IPS-20b (cell line): Measurements from ENCODE around the gene CD96.

Experiments used
- H3K27ac ChIP-seq: one replicate; pipeline ENCODE4 v1.5.1; 2013; ENCODE audit warnings: low read length
- H3K27me3 ChIP-seq: 2 replicates; pipeline ENCODE4 v1.6.1; 2013; ENCODE audit warnings: mild to moderate bottlenecking, low read length, inconsistent platforms; ENCODE audit not compliant: insufficient read depth
- H3K36me3 ChIP-seq: 2 replicates; pipeline ENCODE4 v1.6.1; 2013; ENCODE audit warnings: low read depth, mild to moderate bottlenecking, inconsistent platforms, low read length, moderate library complexity; ENCODE audit not compliant: insufficient read depth
- H3K4me1 ChIP-seq: 2 replicates; pipeline ENCODE4 v1.6.1; 2013; ENCODE audit warnings: mild to moderate bottlenecking, control low read depth, inconsistent platforms, low read length, moderate library complexity; ENCODE audit not compliant: insufficient read depth
- H3K4me3 ChIP-seq: 2 replicates; pipeline ENCODE4 v1.5.1; 2013; ENCODE audit warnings: mild to moderate bottlenecking, low read length, inconsistent platforms
- H3K9ac ChIP-seq: 2 replicates; pipeline ENCODE4 v1.6.1; 2013; ENCODE audit warnings: low read depth, mild to moderate bottlenecking, inconsistent platforms, low read length, moderate library complexity
- H3K9me3 ChIP-seq: 2 replicates; pipeline ENCODE4 v1.6.1; 2013; ENCODE audit warnings: mild to moderate bottlenecking, low read depth, low read length, inconsistent platforms; ENCODE audit not compliant: insufficient read depth

Gene CD96

GRCh38 chr3:111568355-111568754 is 26.4 kb downstream of the CD96 start:
- no peak overlapping the region for H3K9ac ChIP-seq
- no peaks in the 10 kb centered on the region for H3K9me3 ChIP-seq
- H3K27me3 ChIP-seq, result no peaks in the 10 kb centered on the region
- H3K4me3 ChIP-seq, result no peak overlapping the region
- H3K4me1 ChIP-seq, result no peaks in the 10 kb centered on the region
- H3K27ac ChIP-seq, result no peak overlapping the region
- no peaks in the 10 kb centered on the region for H3K36me3 ChIP-seq

DNA sequence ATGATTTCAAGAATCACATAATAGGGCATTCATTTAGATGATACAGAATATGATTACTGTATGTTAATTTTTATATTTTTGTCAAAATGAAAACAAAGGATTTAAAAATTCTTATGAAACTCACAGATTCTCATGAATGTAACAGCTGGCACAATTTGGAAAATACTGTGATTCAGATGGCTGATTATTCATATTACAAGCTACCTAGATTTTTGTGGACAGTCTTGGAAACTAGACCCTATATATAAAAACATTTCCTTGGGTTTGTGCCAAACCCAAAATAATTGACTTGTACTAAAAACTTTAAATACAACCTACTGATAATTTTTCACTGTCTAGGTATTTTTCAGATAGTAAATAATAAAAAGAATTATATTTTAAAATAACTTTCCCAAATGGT is 26.9 kb downstream of the CD96 start:
- no peak overlapping the region for H3K27ac ChIP-seq
- no peaks in the 10 kb centered on the region for H3K9me3 ChIP-seq
- no peaks in the 10 kb centered on the region for H3K4me1 ChIP-seq
- H3K27me3 ChIP-seq, result no peaks in the 10 kb centered on the region
- H3K9ac ChIP-seq, result no peak overlapping the region
- H3K36me3 ChIP-seq, result no peaks in the 10 kb centered on the region
- no peak overlapping the region for H3K4me3 ChIP-seq

GRCh38 chr3:111570404-111571030 is 28.5 kb downstream of the CD96 start:
- H3K9ac ChIP-seq, result no peak overlapping the region
- H3K36me3 ChIP-seq, result no peaks in the 10 kb centered on the region
- no peaks in the 10 kb centered on the region for H3K4me1 ChIP-seq
- H3K9me3 ChIP-seq, result no peaks in the 10 kb centered on the region
- no peaks in the 10 kb centered on the region for H3K27me3 ChIP-seq
- H3K4me3 ChIP-seq, result no peak overlapping the region
- H3K27ac ChIP-seq, result no peak overlapping the region

- no peaks in the 10 kb centered on the region for H3K4me1 ChIP-seq
- no peak overlapping the region for H3K9ac ChIP-seq
- H3K27me3 ChIP-seq, result no peaks in the 10 kb centered on the region
- no peak overlapping the region for H3K27ac ChIP-seq
- H3K9me3 ChIP-seq, result no peaks in the 10 kb centered on the region
- H3K4me3 ChIP-seq, result no peak overlapping the region
- no peaks in the 10 kb centered on the region for H3K36me3 ChIP-seq
These were observed 29.3 kb downstream of the CD96 start for GRCh38 chr3:111571282-111571681.

DNA sequence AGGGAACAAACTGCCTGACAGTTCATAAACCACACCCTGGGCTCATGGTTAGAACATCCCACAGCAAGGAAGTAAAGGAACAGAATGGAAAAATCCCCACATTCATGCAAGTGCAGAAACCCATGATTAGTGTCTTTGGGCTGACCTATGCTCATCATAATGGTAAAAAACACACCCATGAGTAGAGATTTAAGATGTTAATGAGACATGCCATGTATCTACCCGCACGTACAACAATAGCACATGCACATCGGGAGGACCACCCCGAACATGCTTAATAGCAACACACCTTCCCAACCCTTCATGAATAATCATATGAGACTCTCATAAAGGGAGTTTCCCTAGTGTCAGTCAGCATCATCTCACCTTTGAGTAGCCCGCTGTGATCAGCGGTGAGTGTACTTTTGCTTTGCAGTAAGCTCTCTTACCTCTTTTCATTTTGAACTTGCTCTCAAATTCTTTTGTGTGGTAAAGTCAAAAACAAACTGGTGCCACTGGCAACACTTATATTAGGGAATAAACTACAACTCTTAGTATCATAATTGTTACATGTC is 30.0 kb downstream of the CD96 start:
- H3K27me3 ChIP-seq, result no peaks in the 10 kb centered on the region
- H3K9ac ChIP-seq, result no peak overlapping the region
- no peak overlapping the region for H3K27ac ChIP-seq
- H3K4me1 ChIP-seq, result no peaks in the 10 kb centered on the region
- H3K36me3 ChIP-seq, result no peaks in the 10 kb centered on the region
- H3K4me3 ChIP-seq, result no peak overlapping the region
- no peaks in the 10 kb centered on the region for H3K9me3 ChIP-seq

- Histone ChIP-seq H3K27me3 (no peaks in the 10 kb centered on the region), H3K4me1 (no peaks in the 10 kb centered on the region), H3K27ac (no peak overlapping the region), H3K9me3 (no peaks in the 10 kb centered on the region), H3K9ac (no peak overlapping the region), H3K36me3 (no peaks in the 10 kb centered on the region), H3K4me3 (no peak overlapping the region)
These were observed 35.1 kb downstream of the CD96 start for GRCh38 chr3:111577113-111577512.

GRCh38 chr3:111577798-111578685 is 36.0 kb downstream of the CD96 start:
- H3K9me3 ChIP-seq, result no peaks in the 10 kb centered on the region
- no peak overlapping the region for H3K27ac ChIP-seq
- no peaks in the 10 kb centered on the region for H3K4me1 ChIP-seq
- no peak overlapping the region for H3K4me3 ChIP-seq
- H3K27me3 ChIP-seq, result no peaks in the 10 kb centered on the region
- H3K9ac ChIP-seq, result no peak overlapping the region
- H3K36me3 ChIP-seq, result no peaks in the 10 kb centered on the region

GRCh38 chr3:111578867-111579266 is 36.9 kb downstream of the CD96 start:
- Histone ChIP-seq H3K4me1 (no peaks in the 10 kb centered on the region), H3K4me3 (no peak overlapping the region), H3K9me3 (peaks cover 3% of the 10 kb centered on the region; the same call in 1 of the 2 replicates), H3K36me3 (no peaks in the 10 kb centered on the region), H3K27ac (no peak overlapping the region), H3K27me3 (no peaks in the 10 kb centered on the region), H3K9ac (no peak overlapping the region)

DNA sequence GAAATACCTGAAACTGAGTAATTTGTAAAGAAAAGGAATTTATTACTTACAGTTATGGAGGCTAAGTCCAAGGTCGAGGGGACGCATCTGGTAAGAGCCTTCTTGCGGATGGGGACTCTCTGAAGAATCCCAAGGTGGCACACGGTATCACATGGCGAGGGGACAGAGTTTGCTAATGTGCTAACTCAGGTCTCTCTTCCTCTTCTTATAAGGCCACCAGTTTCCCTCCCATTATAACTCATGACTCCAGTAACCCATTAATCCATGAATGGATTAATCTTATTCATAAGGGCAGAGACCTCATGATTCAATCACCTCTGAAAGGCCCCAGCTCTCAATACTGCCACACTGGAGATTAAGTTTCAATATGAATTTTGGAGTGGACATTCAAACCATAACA is 37.5 kb downstream of the CD96 start:
- Histone ChIP-seq H3K36me3 (no peaks in the 10 kb centered on the region), H3K9ac (no peak overlapping the region), H3K4me1 (no peaks in the 10 kb centered on the region), H3K27ac (no peak overlapping the region), H3K9me3 (peaks cover 3% of the 10 kb centered on the region; the same call in 1 of the 2 replicates), H3K27me3 (no peaks in the 10 kb centered on the region), H3K4me3 (no peak overlapping the region)

GRCh38 chr3:111581403-111582119 is 39.6 kb downstream of the CD96 start:
- no peaks in the 10 kb centered on the region for H3K36me3 ChIP-seq

GRCh38 chr3:111582120-111582474 is 40.1 kb downstream of the CD96 start:
- no peak overlapping the region for H3K27ac ChIP-seq

More at GRCh38 chr3:111581403-111582119, 39.6 kb downstream of the CD96 start:
- Histone ChIP-seq H3K4me3 (no peak overlapping the region), H3K27me3 (no peaks in the 10 kb centered on the region), H3K9me3 (peaks cover 3% of the 10 kb centered on the region; the same call in 1 of the 2 replicates), H3K9ac (no peak overlapping the region), H3K4me1 (no peaks in the 10 kb centered on the region), H3K27ac (no peak overlapping the region)

More at GRCh38 chr3:111582120-111582474, 40.1 kb downstream of the CD96 start:
- H3K9ac ChIP-seq, result no peak overlapping the region
- no peaks in the 10 kb centered on the region for H3K27me3 ChIP-seq
- no peaks in the 10 kb centered on the region for H3K36me3 ChIP-seq
- H3K4me3 ChIP-seq, result no peak overlapping the region
- H3K4me1 ChIP-seq, result no peaks in the 10 kb centered on the region
- peaks cover 3% of the 10 kb centered on the region; the same call in 1 of the 2 replicates for H3K9me3 ChIP-seq
